Measurements from ENCODE around the gene MDP1. TPM values are rescaled to one million over a fixed set of nuclear protein-coding genes. Genes with fewer than 3 reads are reported as not detected.

Gene MDP1
- total RNA-seq, 1 experiment from 2014 or later = 15.0 TPM

GRCh38 chr14:24185026-24185425 is 30.8 kb downstream of the MDP1 start:
- no peak for DNase-seq (ENCODE audit: extremely low read depth, low read depth)

- DNase-seq (ENCODE audit: extremely low read depth, low read depth) = no peak
These were observed 31.5 kb downstream of the MDP1 start for GRCh38 chr14:24184104-24184970.

DNA sequence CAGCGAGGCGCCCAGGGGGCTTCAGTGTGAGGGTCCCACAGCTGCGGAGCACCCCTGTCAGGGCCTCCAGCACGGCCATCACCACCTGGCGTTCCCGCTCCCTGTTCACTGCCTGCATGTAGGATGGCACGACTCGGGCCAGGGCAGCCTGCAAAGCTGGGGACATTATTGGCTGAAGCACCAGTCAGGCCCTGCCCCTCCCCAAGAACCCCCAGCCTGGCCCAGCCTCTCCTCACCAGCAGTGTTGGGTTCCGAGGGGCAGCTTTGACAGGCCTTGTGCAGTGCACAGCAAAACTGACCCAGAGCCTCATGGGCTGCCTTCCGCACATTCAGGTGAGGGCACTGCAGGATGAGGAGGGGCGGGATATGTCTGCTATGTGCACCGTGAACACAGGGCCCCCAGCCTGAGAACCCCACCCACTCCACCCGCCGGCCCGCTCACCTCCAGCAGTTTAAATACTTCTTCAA is 32.8 kb downstream of the MDP1 start:
- DNase-seq (ENCODE audit: extremely low read depth, low read depth) = no peak

- no peak for DNase-seq (ENCODE audit: extremely low read depth, low read depth)
These were observed 33.6 kb downstream of the MDP1 start for GRCh38 chr14:24182110-24182882.

DNA sequence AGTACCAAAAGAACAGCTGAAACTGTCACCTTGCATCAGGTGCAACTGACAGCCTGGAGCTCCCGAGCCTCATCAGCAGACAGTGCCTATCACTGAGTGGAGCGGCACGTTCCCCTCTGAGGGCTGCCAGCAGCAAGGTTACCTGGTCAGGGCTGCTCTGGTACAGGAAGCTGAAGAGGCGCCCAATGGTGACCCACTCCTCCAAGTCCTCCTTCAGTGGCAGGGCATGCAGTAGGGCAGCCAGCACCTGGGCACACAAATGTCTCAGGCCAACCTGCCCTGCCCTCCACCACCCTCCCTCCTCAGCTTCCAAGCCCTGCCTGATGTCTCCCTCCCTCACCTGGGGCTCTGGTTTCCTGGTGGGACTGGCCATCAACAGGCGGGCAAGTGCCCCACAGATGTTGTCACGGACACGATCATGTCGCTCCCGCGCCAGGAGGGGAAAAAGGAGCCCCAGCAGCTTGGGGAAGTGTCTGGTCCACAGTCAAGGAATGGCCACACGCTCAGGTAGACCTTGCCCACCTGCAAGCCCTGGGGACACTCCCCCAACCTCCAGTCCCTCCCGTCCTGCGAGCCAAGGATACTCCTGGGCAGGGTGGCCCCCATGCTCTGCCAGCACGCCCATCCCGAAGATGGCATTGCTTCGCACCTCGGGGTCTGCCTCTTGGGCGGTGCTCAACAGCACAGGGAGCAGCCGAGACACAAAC is 34.3 kb downstream of the MDP1 start:
- no peak for DNase-seq (ENCODE audit: extremely low read depth, low read depth)

GRCh38 chr14:24179961-24180796 is 35.7 kb downstream of the MDP1 start:
- no peak for DNase-seq (ENCODE audit: extremely low read depth, low read depth)

DNA sequence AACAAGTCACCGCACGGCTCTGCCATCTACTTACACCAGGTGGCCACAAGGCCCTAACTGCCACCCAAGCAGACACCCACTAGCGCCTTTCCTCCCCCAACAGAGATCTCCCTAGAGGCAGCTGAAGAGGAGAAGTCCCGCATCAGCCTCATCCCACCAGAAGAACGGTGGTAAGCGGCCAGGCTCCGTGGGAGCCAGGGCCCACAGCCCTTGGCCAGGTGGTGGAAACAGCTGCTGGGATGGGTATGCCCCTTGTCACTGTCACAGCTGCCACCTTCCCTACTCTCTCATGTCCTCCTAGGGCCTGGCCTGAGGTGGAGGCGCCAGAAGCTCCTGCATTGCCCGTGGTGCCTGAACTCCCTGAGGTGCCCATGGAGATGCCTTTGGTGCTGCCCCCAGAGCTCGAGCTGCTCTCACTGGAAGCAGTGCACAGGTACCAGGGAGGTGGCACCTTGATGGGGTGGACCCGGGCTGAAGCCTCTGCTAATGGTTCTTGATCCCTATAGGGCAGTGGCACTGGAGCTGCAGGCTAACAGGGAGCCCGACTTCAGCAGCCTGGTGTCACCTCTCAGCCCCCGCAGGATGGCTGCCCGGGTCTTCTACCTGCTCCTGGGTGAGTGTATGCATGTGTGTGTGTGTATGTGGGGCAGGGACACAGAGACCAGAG is 36.4 kb downstream of the MDP1 start:
- DNase-seq (ENCODE audit: extremely low read depth, low read depth) = no peak

DNA sequence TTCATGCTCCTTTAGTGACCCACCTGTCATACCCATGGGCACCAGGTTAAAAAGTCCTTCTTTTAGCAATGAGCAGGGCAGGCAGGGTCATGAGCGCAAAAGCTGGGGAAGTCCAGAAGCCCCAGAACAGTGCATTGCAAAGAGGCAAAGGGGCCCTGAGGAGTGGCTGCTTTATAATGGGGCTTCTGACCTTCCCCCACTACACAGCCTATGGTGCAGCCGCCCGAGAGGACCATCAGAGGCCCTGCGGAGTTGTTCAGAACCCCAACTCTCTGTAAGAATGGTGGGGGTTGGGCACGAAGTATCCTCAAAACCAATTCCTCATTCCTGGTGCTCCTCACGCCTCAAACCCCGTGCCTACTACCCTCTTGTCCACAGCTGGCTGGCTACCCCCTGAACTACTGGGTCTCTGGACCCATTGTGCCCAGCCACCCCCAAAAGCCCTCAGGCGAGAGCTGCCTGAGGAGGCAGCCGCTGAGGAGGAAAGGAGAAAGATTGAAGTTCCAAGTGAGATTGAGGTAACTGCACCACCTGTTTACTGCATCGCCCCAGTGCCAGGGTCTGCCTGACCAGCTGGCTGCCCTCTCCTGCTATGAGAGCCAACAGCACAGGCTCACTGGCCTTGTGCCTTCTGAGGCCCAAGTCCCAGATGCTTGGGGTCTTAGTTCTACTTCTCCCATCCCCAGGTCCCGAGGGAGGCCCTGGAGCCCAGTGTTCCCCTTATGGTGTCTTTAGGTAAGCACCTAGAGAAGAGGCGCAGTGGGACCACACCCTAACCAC is 37.3 kb downstream of the MDP1 start:
- no peak for DNase-seq (ENCODE audit: extremely low read depth, low read depth)

DNA sequence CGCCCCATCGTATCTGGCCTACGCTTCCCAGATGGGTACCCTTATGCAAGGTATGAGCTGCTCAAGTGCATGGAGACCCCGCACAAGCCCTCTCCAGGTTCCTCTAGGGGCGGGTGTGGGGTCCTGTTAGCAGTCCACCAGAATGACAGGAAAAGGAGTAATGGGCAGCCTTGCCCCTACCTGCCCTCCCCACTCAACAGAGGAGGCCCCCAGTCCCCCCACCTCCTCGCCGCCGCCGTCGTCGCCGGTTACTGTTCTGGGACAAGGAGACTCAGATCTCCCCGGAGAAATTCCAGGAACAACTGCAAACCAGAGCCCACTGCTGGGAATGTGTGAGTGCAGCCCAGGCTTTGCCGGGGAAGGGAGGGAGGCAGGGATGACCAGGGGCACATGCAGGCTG is 38.0 kb downstream of the MDP1 start:
- no peak for DNase-seq (ENCODE audit: extremely low read depth, low read depth)

DNA sequence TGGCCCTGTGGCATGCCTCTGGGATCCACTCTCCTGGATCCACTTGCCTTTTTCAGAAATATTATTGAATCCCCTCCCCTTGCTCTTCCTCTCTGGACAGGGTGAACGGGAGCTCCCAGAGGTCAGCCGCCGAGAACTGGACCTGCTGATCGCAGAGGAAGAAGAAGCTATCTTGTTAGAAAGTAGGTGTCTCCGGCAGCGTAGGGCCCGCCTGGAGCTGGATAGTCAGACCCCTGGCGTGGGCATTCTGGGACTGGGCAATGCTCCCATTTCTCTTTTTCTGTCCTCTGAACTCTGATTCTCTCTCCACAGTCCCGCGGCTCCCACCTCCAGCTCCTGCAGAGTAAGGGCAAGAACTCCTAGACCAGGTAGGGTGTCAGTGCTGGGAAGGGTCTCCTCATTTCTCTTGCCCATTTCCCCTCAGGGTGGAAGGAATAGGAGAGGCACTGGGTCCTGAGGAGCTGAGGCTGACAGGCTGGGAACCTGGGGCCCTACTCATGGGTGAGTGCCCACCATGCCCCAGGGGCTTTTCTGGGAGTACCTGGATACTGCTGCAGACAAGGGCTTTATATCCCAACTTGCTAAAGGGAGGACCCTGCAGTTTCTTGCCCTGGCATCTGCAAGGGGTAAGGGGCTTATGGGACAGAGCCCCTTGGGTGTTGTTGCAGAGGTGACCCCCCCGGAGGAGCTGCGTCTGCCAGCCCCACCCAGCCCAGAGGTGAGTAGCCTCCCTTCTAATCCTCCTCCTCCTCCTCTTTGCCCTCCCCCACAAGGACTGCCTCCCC is 38.6 kb downstream of the MDP1 start:
- no peak for DNase-seq (ENCODE audit: extremely low read depth, low read depth)

GRCh38 chr14:24176599-24176998 is 39.3 kb downstream of the MDP1 start:
- DNase-seq (ENCODE audit: extremely low read depth, low read depth) = no peak

GRCh38 chr14:24172871-24173281 is 43.0 kb downstream of the MDP1 start:
- DNase-seq (ENCODE audit: extremely low read depth, low read depth) = no peak

- DNase-seq (ENCODE audit: extremely low read depth, low read depth) = no peak
These were observed 43.5 kb downstream of the MDP1 start for GRCh38 chr14:24172261-24172860.

- DNase-seq (ENCODE audit: extremely low read depth, low read depth) = no peak
These were observed 44.2 kb downstream of the MDP1 start, which contains the start of gene REC8 for GRCh38 chr14:24171422-24172260. Gene REC8, plus strand, starts transcription at chr14:24172080. Its CDS starts 473 bp downstream, at chr14:24172553.

- DNase-seq (ENCODE audit: extremely low read depth, low read depth) = peak; percentile 22
These were observed 48.3 kb downstream of the MDP1 start for GRCh38 chr14:24167469-24168114.

- no peak for DNase-seq (ENCODE audit: extremely low read depth, low read depth)
These were observed 50.1 kb downstream of the MDP1 start for GRCh38 chr14:24165785-24166184.
